ENCODE measurements around the gene SLC16A5. TPM values are rescaled to one million over a fixed set of nuclear protein-coding genes. Genes with fewer than 3 reads are reported as not detected.

SLC16A5 gene
- total and polyA plus RNA-seq, 10 of the 15 experiments (the other 5 are each of a cell fraction or from before 2014, with no cell fraction given): 0.03 to 3.1 (median 0.96) TPM

DNA sequence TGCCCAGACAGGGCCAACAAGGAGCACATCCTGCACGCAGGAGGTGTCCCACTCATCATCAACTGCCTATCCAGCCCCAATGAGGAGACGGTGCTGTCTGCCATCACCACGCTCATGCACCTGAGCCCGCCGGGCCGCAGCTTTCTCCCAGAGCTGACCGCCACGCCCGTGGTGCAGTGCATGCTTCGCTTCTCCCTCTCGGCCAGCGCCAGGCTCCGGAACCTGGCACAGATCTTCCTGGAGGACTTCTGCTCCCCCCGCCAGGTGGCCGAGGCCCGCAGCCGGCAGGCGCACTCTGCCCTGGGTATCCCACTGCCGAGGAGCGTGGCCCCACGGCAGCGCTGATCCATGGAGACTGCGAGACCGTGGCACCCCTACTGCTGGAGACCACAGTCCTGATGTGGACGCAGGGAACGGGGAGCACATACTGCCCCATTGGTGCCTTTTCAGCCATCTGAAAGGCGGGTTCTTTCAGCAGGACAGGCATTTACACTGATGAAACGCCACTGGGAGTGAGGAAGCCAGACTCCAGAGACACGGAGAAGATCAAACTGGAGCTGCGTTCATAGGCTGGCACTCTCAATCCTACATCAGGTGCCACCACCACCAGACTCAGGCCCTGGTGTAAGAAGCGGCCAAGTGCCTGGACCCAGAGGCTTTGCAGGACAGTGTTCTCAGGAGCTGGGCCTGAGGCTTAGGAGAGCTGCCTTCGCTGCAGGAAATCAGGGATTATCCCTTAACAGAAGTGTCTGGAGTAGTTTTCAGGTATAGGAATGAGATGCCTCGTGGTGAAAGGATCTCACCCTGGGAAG is 41.1 kb downstream of the SLC16A5 start (continued):
- no peak for TF ChIP-seq HSF1 (IDR thresholded peaks at IDR 0.05; ENCODE audit: low read depth, low read length)
- TF ChIP-seq, protein P1, sequence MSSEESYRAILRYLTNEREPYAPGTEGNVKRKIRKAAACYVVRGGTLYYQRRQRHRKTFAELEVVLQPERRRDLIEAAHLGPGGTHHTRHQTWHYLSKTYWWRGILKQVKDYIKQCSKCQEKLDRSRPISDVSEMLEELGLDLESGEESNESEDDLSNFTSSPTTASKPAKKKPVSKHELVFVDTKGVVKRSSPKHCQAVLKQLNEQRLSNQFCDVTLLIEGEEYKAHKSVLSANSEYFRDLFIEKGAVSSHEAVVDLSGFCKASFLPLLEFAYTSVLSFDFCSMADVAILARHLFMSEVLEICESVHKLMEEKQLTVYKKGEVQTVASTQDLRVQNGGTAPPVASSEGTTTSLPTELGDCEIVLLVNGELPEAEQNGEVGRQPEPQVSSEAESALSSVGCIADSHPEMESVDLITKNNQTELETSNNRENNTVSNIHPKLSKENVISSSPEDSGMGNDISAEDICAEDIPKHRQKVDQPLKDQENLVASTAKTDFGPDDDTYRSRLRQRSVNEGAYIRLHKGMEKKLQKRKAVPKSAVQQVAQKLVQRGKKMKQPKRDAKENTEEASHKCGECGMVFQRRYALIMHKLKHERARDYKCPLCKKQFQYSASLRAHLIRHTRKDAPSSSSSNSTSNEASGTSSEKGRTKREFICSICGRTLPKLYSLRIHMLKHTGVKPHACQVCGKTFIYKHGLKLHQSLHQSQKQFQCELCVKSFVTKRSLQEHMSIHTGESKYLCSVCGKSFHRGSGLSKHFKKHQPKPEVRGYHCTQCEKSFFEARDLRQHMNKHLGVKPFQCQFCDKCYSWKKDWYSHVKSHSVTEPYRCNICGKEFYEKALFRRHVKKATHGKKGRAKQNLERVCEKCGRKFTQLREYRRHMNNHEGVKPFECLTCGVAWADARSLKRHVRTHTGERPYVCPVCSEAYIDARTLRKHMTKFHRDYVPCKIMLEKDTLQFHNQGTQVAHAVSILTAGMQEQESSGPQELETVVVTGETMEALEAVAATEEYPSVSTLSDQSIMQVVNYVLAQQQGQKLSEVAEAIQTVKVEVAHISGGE (CRISPR knock-in tag; IDR thresholded peaks at IDR 0.05): no peak
- TF ChIP-seq POLR2AphosphoS2 (IDR thresholded peaks at IDR 0.05; ENCODE audit: low read depth, low read length): peak; percentile 31; the same call in 1 of the 2 replicates
- no peak for TF ChIP-seq DPF2 (IDR thresholded peaks at IDR 0.05)
- TF ChIP-seq, protein P2, sequence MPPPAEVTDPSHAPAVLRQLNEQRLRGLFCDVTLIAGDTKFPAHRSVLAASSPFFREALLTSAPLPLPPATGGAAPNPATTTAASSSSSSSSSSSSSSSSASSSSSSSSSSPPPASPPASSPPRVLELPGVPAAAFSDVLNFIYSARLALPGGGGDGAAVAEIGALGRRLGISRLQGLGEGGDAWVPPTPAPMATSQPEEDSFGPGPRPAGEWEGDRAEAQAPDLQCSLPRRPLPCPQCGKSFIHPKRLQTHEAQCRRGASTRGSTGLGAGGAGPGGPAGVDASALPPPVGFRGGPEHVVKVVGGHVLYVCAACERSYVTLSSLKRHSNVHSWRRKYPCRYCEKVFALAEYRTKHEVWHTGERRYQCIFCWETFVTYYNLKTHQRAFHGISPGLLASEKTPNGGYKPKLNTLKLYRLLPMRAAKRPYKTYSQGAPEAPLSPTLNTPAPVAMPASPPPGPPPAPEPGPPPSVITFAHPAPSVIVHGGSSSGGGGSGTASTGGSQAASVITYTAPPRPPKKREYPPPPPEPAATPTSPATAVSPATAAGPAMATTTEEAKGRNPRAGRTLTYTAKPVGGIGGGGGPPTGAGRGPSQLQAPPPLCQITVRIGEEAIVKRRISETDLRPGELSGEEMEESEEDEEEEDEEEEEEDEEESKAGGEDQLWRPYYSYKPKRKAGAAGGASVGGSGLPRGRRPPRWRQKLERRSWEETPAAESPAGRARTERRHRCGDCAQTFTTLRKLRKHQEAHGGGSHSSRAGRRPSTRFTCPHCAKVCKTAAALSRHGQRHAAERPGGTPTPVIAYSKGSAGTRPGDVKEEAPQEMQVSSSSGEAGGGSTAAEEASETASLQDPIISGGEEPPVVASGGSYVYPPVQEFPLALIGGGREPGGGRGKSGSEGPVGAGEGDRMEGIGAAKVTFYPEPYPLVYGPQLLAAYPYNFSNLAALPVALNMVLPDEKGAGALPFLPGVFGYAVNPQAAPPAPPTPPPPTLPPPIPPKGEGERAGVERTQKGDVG (CRISPR knock-in tag; IDR thresholded peaks at IDR 0.05): no peak
- no peak for TF ChIP-seq ZBTB40 (IDR thresholded peaks at IDR 0.05; ENCODE audit: borderline replicate concordance)
- TF ChIP-seq CREM (IDR thresholded peaks at IDR 0.05; ENCODE audit: low read depth): no peak
- no peak for TF ChIP-seq NFIC (IDR thresholded peaks at IDR 0.05; ENCODE audit: low read depth, low read length)
- no peak for TF ChIP-seq MYB (IDR thresholded peaks at IDR 0.05; ENCODE audit: borderline replicate concordance, low read depth, low read length)
- no peak for TF ChIP-seq MAX (IDR thresholded peaks at IDR 0.05; ENCODE audit: low read depth, low read length)
- no peak for TF ChIP-seq PAX8 (IDR thresholded peaks at IDR 0.05)
- peak; percentile 17; the same call in 1 of the 2 replicates for TF ChIP-seq POLR2AphosphoS5 (IDR thresholded peaks at IDR 0.05; ENCODE audit: low read length)
- TF ChIP-seq SUPT20H (IDR thresholded peaks at IDR 0.05; ENCODE audit: borderline replicate concordance, control insufficient read depth, low read depth, low read length): no peak
- no peak for TF ChIP-seq NFXL1 (IDR thresholded peaks at IDR 0.05; ENCODE audit: borderline replicate concordance)
- no peak for TF ChIP-seq MYC (IDR thresholded peaks at IDR 0.05; ENCODE audit: insufficient read depth, insufficient read length, insufficient replicate concordance, low read length, severe bottlenecking)
